Renal cortical epithelial cell (primary cell): ENCODE results near the gene BRD1. TPM values are rescaled to one million over a fixed set of nuclear protein-coding genes. Genes with fewer than 3 reads are reported as not detected.
A peak's percentile ranks its signal among the peaks of the same experiment; 100 is the strongest.

Experiments used
- DNase-seq: peaks from one replicate; pipeline ENCODE4 v3.0.0-alpha.2; 2011; ENCODE audit warnings: low read depth
- total RNA-seq: library from RNA; depleted of rRNA; stranded (reverse); fragments of >200 nt; gene quantifications from 2 replicates; pipeline ENCODE4 v1.2.3, GENCODE V29; 2014

Gene BRD1
- 16.1 and 38.1 TPM in 2 replicates for total RNA-seq

- DNase-seq: no peak
These were observed at the start of gene BRD1 for GRCh38 chr22:49827853-49828598. TSS of gene BRD1 (minus strand) at chr22:49827873. CDS start at chr22:49824317, 3,556 bp downstream.

DNA sequence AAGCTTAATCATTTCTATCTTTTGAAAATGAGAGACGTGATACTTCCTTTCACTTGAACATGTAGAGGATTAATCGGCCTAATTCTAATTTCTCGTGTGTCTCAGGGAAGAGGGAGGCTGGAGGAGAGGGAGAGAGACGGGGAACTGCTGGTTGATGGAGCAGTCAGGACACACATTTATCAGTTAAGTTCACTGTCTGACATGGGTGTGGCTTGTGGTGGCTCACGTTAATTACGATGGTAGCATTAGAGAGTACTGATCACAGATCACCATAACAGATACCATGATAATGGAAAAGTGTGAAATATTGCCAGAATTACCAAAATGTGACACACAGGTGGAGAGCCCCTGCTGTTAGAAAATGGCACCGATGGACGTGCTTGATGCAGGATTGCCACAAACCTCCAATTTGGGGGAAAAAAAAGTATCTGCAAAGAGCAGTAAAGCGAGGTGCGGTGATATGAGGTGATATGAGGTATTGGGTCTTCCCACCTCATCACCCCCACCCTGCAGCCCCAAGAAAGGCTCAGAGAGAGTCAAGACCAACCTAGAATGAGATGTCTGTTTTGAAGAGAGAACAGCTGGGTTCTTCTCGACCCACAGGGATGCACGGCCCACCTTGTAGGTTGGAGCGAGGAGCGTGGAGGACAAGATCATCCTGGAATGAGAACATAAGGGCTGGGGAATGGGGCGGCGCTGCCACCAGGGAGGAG lies 45.7 kb upstream of the BRD1 start:
- DNase-seq: no peak

DNA sequence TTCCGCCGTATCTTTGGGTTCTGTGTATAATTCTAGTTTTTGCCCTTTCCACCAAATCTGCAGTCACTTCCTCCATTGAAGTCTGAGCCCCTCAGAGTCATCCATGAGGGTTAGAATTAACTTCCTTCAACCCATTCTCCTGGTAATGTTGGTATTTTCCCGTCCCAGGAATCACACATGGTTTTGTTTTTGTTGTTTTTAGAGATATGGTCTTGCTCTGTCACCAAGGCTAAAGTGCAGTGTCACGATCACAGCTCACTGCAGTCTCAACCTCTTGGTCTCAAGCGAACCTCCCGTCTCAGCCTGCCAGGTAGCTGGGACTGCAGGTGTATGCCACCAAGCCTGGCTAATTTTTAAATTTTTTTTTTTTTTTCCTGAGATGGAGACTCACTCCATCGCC lies 44.7 kb upstream of the BRD1 start:
- no peak for DNase-seq

DNA sequence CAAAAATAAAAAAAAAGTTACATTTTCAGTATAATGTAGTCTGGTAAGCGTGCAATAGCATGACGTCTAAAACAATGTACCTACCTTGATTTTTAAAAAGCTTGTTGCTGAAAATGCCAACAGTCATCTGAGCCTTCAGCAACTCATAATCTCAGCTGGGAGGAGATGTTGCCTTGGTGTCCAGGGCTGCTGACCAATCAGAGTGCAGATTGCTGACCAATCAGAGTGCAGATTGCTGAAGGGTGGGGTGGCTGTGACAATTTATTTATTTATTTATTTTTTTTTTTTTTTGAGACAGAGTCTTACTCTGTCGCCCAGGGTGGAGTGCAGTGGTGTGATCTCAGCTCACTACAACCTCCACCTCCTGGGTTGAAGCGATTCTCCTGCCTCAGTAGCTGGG lies 43.8 kb upstream of the BRD1 start:
- no peak for DNase-seq

DNA sequence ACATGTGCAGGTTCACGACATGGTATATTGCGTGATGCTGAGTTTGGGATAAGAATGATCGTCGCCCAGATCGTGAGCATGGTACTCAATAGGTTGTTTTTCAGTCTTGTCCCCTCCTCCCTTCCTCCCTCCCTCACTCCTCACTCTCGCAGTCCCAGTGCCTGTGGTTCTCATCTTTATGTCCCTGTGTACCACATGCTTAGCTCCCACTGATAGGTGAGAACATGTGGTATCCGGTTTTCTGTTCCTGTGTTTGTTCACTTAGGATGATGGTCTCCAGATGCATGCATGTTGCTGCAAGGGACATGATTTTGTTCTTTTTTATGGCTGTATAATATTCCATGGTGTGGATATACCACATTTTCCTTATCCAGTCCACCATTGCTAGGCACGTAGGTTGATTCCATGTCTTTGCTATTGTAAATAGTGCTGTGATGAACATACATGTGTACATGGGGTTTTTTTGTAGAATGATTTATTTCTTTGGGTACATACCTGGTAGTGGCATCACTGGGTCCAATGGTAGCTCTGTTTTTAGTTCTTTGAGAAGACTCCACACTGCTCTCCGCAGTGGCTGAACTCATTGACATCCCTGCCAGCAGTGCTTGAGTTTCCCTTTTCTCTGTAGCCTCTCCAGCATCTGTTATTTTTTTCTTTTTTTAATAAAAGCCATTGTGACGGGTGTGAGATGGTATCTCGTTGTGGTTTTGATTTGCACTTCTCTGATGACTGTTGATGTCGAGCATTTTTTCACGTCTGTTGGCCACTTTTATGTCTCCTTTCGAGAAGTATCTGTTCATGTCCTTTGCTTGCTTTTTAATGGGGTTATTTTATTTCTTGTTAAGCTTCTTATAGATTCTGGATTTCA lies 42.4 kb upstream of the BRD1 start:
- DNase-seq: no peak

DNA sequence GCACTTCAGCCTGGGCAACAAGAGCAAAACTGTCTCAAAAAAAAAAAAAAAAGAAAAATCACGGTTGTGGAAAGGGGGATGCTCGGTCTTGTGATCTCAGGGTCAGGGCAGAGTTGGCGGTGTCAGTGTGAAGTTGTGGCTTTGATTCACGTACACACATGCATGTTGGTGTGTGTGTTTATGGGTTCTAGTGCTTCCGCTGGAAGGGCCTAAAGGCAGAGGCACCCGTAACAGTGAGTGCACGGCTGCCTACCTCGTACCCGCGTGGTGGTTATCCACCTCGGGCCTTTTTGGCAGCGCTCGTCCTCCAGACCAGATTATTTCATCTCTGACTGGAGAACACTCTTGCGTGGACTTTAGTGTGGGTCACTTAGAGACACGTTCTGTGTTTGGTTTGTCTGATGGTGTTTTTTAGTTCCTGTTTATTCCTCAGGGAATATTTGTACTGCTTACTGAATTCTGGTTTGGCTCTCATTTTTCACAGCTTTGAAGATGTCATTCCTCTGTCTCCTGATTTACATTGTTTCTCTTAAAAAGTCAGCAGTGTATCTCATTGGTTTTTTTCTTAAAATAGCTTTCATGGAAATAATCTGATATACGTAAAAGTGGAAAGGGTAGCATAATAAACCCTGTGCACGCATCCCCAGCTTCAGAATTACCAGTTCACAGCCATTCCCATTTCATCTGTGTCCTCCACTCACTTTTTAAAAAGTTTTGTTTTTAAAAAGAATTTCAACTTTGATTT lies 41.6 kb upstream of the BRD1 start:
- no peak for DNase-seq

DNA sequence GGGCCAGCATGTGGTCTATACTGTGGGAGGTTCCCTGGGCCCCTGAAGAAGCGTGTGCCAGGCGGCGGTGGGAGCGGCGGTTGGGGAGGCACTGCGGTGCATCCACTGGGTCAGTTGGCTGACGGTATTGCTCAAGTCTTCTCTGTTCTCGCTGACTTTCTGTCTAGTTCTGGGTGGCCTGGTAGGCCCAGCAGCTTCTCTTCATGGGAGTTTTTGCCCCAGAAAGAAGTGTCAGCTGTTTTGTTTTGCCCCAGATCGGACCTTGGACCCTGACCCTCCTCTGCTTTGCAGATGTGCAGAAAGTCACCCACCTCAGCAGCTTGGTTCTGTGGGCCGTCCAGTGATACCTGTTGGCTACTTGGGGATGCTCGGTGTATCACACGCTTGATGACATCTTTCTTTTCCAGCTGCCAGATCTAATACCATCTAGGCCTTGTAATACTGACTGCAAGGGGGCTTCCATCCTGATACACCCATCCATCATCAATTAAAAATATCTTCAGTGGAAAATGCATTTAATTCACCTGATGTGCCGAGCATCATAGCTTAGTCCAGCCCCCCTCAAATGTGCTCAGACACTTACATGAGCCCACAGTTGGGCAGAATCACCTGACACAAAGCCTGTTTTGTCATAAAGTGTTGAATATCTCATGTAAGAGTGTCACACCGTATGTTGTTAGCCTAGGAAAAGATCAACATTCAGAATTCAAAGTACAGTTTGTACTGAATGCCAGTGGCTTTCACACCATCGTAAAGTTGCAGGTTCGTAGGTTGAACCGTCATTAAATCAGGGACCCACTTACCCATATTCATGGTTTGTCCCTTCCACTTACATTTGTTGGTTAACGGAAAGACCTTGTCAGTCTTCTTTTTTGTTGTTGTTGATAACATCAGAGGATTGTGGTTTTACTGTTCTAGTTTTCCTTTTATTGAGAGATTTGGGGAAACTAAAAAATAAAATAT lies 39.9 kb upstream of the BRD1 start:
- no peak for DNase-seq

GRCh38 chr22:49866646-49867045 lies 39.0 kb upstream of the BRD1 start:
- DNase-seq: no peak

- DNase-seq: no peak
These were observed 38.5 kb upstream of the BRD1 start for GRCh38 chr22:49866134-49866533.

DNA sequence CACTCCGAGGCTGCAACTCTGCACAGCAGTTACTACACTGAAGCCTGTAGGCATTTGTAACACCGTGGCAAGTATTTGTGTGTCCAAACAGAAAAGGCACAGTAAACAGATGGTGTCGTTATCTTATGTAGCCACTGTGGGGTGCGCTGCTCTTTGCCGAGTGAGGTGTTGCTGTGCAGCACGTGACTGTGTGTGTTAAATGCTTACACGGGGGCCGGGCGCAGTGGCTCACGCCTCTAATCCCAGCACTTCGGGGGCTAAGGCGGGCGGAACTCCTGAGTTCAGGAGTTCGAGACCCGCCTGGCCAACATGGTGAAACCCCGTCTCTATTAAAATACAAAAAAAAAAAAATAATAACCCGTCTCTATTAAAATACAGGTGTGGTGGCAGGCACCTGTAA lies 37.5 kb upstream of the BRD1 start:
- DNase-seq: no peak

GRCh38 chr22:49863931-49864330 lies 36.3 kb upstream of the BRD1 start:
- no peak for DNase-seq

DNA sequence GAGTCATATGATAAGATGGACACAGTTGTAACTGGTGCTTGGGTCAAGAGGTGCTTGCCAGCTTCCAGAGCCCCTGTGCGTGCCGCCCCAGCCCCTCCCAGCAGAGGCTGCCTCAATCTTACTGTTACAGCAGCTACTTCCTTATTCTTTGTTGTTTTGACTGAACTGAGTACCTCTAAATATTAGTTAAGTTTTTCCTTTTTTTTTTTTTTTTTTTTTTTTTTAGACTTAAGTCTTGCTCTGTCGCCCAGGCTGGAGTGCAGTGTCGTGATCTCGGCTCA lies 34.8 kb upstream of the BRD1 start:
- DNase-seq: no peak

DNA sequence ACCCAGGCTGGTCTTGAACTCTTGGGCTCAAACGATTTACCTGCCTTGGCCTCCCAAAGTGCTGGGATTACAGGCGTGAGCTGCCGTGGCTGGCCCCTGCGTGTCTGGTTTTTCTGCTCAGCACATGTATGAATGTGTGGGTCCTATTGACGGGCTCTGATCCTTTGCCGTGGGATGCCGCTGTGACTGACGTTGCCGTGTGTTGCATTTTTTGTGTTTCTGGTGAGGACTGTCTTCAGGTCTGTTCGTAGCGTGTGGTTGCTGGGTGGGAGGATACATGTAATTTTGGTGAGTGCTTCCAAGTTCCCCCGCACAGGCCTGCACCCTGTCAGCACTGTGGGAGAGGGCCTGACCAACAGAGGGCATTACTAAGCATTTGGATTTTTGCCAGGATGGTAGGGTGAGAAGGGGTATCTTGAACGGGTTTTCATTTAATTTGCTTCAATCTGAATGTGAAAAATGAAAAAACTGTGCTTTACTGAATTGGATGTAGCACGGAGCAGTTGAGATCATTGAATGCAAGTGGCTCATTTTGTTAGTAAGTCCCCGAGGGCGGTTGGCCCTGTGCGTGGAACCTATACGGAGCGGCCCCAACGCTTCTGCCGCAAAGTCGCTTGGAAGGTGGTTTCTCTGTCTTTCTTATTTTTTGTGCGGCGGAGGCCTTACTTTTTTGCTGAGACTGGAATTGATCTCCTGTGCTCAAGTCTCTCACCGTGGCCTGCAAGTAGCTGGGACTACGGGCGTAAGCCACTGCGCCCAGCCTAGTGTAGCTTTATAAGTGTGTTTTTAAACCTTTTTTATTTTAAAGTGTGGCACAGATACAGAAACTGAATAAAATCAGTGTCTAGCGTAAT lies 34.2 kb upstream of the BRD1 start:
- DNase-seq: no peak

DNA sequence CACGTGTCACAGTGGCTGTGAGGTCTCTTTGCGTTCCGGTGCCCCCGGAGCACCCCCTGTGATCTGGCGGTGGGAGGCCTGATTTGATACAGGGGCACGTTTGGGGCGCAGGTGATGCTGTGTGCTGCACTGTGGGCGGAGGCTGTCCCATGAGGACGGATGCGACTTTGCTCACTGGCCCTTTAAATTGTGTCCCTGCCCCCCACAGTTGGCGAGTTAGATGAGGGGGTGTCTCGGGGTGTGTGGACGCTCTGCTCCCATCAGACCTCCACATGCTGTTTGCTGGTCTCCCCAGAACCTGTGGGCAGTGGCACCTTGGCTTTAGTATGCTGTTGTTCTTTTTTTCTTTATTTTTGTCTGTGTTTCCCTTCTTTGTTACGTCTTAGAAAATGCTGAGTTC lies 31.2 kb upstream of the BRD1 start:
- no peak for DNase-seq

DNA sequence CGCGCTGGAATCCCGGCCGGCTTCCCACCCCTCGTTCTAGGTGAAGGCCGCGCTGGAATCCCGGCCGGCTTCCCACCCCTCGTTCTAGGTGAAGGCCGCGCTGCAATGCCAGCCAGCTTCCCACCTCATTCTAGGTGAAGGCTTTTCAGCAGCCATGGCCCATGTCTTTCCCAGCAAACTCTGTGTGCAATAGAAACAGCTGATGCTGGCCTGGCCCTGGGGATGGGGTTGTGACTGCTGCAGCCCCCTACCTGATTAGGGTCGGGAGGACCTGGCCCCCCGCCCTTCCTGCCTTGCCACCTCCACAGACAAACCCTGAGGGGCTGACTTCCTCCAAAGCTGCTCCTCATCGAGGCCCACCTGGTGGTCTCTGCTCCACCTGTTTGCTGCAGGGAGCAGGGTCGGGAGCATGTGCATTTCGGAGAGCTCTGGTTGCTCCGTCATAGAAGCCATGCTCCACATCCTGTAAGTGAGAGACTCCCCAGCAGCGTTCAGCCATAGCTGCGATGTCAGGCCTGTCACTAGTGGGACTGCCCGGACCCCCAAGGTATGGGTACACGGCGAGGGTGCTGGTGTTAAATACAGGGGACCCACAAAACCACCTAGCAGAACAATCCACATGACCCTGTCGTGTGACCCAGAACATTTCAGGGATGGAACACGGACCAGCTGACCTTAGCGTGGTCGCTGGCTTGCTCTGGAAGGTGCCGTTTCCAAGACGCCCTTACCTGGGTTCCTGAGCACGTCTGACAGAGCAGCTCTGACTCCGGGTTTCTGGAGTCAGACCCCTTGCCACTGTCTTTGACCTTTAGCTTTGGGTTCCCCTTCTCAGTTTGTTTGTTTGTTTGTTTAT lies 29.3 kb upstream of the BRD1 start:
- DNase-seq: no peak

DNA sequence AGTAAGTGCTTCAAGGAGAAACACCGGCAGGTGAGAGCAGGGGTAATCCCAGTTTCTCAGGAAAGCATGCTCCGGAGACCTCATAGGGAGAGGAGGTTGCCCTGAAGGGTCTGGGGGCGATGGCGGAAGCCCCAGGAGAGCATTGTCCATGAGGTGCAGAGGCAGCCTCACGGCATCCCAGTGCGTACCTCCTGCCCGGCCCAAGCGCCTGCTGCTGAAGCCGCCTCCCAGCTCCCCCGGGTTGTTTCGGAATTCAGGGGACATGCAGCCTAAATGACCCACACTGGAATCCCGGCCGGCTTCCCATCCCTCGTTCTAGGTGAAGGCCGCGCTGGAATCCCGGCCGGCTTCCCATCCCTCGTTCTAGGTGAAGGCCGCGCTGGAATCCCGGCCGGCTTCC lies 28.7 kb upstream of the BRD1 start:
- DNase-seq: no peak

DNA sequence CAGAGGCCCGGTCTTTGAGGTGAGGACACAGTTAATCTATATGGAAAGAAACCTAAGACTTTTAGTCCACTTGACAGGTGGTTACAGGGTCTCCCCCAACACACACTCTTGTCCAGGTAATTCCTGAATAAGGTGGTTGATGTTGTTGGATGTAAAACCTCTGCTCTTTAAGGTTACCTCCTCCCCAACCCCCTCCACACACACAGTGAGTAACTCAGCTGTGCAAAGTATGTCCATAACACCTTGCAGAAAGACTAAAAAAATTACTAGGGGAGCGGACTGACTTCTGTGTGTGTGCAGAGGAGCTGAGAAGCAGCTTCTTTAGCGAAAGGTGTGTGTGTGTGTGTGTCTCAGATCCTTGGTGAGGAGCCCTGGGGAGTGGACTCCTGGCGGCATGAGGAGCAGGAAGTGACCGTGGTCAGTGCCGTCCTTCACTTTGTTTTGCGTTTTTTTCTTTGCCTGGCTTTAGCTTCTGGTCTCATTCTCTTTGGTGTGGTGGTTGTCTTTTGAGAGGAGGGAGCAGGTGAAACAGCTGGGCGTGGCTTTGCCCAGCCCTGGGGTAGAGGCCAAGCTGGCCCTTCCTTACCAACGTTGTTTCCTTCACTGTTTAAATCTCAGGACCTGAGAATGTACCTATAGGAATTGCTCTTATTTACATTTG lies 27.7 kb upstream of the BRD1 start:
- peak; percentile 33 for DNase-seq
